GM10266 (cell line): ENCODE data around the gene TAF11.

Source experiments
- DNase-seq: peaks from one replicate; pipeline ENCODE4 v3.0.0; 2012; ENCODE audit errors: extremely low spot score
- TF ChIP-seq, protein P1 (sequence below): IDR thresholded peaks from 2 replicates; pipeline ENCODE4 v1.5.1; 2012; ENCODE audit warnings: mild to moderate bottlenecking, low read depth; ENCODE audit not compliant: control insufficient read depth, insufficient read depth; ENCODE audit errors: missing control alignments

The TAF11 gene

DNA sequence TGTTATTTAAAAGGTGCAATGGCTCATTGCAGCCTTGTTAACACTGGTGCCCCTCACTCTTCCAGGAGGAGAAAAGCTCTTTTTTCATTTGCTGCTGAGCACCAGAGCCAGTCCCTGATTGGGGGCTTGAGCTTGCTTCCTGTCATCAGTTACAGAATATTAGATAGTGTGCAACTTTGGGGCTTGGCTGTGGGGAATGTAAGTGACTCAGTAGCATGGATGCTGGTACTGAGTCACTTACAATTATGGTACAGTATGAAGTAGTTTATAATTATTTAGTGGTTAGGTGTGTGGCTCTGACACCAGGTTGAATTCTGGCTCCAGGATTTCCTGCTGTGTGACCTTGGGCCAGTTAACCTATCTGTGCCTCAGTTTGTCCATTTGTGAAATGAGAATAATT lies 38.8 kb upstream of the TAF11 start:
- DNase-seq, result no peak
- TF ChIP-seq, protein P1, sequence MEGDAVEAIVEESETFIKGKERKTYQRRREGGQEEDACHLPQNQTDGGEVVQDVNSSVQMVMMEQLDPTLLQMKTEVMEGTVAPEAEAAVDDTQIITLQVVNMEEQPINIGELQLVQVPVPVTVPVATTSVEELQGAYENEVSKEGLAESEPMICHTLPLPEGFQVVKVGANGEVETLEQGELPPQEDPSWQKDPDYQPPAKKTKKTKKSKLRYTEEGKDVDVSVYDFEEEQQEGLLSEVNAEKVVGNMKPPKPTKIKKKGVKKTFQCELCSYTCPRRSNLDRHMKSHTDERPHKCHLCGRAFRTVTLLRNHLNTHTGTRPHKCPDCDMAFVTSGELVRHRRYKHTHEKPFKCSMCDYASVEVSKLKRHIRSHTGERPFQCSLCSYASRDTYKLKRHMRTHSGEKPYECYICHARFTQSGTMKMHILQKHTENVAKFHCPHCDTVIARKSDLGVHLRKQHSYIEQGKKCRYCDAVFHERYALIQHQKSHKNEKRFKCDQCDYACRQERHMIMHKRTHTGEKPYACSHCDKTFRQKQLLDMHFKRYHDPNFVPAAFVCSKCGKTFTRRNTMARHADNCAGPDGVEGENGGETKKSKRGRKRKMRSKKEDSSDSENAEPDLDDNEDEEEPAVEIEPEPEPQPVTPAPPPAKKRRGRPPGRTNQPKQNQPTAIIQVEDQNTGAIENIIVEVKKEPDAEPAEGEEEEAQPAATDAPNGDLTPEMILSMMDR, result no peak

DNA sequence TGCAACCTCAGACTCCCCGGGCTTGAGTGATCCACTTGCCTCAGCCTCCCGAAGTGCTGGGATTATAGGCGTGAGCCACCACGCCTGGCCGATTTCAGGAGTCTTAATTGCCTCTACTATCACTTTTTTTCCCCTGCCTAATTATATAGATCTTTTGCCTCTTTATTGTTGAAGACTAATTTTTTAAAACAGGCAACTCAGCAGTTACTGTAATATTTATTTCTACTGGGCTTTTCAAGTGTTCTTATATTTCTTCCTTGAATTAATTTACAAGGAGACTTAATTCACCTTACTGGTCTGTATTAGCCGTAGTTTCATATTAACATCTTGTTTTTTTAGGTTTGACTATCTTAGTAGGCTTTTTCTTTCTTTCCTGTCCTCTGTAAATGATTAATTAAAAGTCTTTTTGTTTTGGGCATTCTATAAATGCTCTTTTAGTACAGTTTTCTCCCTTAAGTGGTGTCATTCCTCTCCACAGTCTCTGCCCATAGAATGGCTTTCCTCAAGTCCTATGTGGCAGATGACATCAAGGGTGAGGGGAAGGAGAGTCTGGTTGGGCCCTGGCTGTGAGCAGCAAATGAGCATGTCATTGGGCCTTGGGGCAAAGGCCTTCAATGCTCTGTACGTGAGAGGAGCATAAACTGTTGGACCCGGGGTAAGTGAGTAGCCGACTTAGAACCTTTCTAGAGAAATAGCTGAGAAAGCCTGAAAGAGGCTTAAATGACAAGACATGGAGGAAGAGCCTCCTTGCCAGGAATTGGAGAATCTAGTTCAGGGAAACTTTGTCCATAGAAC lies 37.2 kb upstream of the TAF11 start:
- TF ChIP-seq, protein P1, result no peak
- no peak for DNase-seq

DNA sequence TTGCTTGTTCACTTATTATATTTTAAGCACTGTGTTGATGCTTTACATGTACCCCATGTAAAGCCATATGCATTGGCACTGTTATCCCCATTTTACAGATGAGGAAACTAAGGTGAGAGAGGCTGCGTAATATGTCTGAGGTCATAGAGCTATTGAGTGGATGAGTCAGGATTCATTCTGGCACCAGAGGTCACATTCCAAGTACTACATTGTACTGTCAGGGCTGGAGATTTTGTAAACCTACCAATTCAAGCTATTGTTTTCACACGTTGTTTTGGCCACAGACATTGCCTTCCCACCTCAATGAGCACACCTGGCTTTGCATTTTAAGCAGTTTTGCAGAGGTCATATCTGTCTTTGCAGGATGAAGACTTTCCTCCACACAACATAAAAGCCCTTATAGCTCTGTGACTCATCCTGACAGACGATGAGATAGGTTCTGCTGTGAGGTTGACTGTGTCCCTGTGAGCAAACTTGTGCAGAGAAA lies 34.4 kb upstream of the TAF11 start:
- no peak for DNase-seq
- TF ChIP-seq, protein P1, result no peak

DNA sequence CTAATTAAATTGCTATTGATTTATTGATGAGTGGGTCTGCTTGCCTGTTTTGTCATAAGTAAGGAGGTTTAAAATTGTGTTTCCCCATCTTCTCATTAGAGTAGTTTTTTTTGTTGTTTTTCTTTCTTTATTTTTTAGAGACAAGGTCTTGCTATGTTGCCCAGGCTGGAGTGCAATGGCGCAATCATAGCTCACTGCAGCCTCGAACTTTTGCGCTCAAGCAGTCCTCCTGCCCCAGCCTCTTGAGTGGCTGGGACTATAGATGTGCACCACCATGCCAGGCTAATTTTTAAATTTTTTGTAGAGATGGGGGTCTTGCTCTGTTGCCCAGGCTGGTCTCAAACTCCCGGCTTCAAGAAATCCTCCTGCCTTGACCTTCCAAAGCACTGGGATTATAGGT lies 32.3 kb upstream of the TAF11 start:
- TF ChIP-seq, protein P1, result no peak
- no peak for DNase-seq

DNA sequence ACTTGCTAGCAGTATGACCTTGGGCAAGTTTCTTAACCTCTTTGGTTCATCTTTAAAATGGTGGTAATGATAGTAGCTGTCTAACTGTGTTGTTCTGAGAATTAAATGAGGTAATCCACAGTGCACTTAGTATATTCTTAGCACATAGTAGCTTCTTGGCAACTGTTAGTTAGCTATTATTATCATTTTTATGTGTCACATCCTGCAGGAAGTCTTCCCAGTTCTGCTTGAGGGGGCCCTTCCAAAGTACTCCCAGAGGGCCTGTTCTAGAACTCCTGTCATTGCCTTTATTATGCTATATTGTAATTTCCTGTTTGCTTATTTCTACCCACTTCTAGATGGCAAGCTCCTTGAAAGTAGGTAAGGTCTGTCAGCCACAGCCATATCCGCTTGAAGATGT lies 31.8 kb upstream of the TAF11 start:
- DNase-seq, result no peak
- TF ChIP-seq, protein P1, result no peak

DNA sequence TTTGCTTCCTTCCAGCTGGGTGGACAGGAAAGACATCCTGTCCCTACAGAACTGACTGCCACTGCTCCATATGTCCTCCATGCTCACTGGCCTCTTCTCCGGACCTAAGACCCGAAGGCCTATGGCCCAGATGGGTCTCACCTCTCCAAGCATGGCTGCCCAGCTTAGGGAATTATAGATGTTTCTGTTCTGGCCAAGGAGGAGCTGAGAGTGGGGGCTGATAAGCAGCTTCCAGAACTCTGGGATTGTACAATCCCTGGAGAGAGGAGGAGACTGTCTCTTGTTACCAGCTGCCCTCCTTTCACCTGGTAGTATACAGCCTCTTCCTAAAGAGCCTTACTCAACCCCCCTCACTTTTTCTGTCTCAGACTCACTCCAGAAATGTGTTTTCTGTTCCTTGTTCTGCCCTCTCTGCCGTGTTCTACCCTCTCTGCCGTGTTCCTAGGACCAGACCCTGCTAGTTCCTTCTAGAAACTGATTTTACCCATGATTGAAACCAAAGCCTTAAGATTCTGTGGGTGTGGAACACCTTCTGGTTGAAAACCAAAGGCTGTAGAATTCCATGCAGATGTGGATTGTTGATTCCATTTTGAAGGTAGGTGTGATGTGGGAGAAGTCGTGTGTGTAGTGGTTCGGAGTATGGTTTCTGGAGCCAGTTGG lies 29.9 kb upstream of the TAF11 start:
- TF ChIP-seq, protein P1, result no peak
- DNase-seq, result no peak
